HEK293T (cell line): ENCODE measurements around the gene DNAAF1.

Experiments used
- CTCF ChIA-PET: fragments of 350-600 bp; formaldehyde crosslinking; extraction: SDS; loops from one replicate; lab custom pipeline; 2021; ENCODE audit warnings: antibody characterized with exemption, inconsistent platforms; lab: Yijun Ruan, JAX
- POLR2A ChIA-PET: fragments of 350-600 bp; formaldehyde crosslinking; extraction: SDS; loops from one replicate; lab custom pipeline; 2020; ENCODE audit warnings: antibody characterized with exemption, inconsistent platforms; lab: Yijun Ruan, JAX
- DNase-seq: peaks from one replicate; pipeline ENCODE4 v3.0.0; 2012; ENCODE audit warnings: mixed read lengths; ENCODE audit errors: extremely low spot score
- ARNT ChIP-seq: fragments of 450-650 bp; IDR thresholded peaks from 2 replicates; pipeline ENCODE4 v1.6.1; 2017; ENCODE audit warnings: mild to moderate bottlenecking
- BHLHE40 ChIP-seq: fragments of 450-650 bp; IDR thresholded peaks from 2 replicates; pipeline ENCODE4 v1.6.1; 2016; ENCODE audit warnings: mild to moderate bottlenecking, moderate library complexity, borderline replicate concordance
- CTBP1 ChIP-seq: fragments of 450-650 bp; IDR thresholded peaks from 2 replicates; pipeline ENCODE4 v1.6.1; 2016; ENCODE audit warnings: borderline replicate concordance
- ELF4 ChIP-seq: fragments of 450-650 bp; IDR thresholded peaks from 2 replicates; pipeline ENCODE4 v1.6.1; 2017; ENCODE audit warnings: antibody characterized with exemption
- FOXA1 ChIP-seq: fragments of 450-650 bp; IDR thresholded peaks from 2 replicates; pipeline ENCODE4 v1.6.1; 2016; ENCODE audit warnings: mild to moderate bottlenecking
- FOXK2 ChIP-seq: fragments of 450-650 bp; IDR thresholded peaks from 2 replicates; pipeline ENCODE4 v1.6.1; 2016; ENCODE audit warnings: mild to moderate bottlenecking
- FOXM1 ChIP-seq: fragments of 450-650 bp; IDR thresholded peaks from 2 replicates; pipeline ENCODE4 v1.6.1; 2017; ENCODE audit warnings: mild to moderate bottlenecking, borderline replicate concordance
- HDGF ChIP-seq: fragments of 450-650 bp; IDR thresholded peaks from 2 replicates; pipeline ENCODE4 v1.6.1; 2017; ENCODE audit warnings: antibody characterized with exemption, borderline replicate concordance
- L3MBTL2 ChIP-seq: fragments of 450-650 bp; conservative IDR thresholded peaks from 2 replicates; pipeline ENCODE4 v1.6.1; 2016; ENCODE audit warnings: mild to moderate bottlenecking
- LEF1 ChIP-seq: fragments of 450-650 bp; IDR thresholded peaks from 2 replicates; pipeline ENCODE4 v1.6.1; 2017; ENCODE audit warnings: mild to moderate bottlenecking, borderline replicate concordance
- NFRKB ChIP-seq: fragments of 450-650 bp; IDR thresholded peaks from 2 replicates; pipeline ENCODE4 v1.6.1; 2016; ENCODE audit warnings: mild to moderate bottlenecking, moderate library complexity
- SP1 ChIP-seq: fragments of 450-650 bp; IDR thresholded peaks from 2 replicates; pipeline ENCODE4 v1.6.1; 2017
- SUZ12 ChIP-seq: fragments of 450-650 bp; IDR thresholded peaks from 2 replicates; pipeline ENCODE4 v1.6.1; 2016; ENCODE audit warnings: mild to moderate bottlenecking
- TARDBP ChIP-seq: fragments of 450-650 bp; IDR thresholded peaks from 2 replicates; pipeline ENCODE4 v1.6.1; 2016
- ZNF384 ChIP-seq: fragments of 450-650 bp; IDR thresholded peaks from 2 replicates; pipeline ENCODE4 v1.6.1; 2016
- TF ChIP-seq, protein P1 (sequence below): fragments of 450-650 bp; IDR thresholded peaks from 2 replicates; pipeline ENCODE4 v1.6.1; 2016

Gene DNAAF1

GRCh38 chr16:84225126-84225525, 80.0 kb downstream of the DNAAF1 start:
- POLR2A ChIA-PET: no interaction called here
- no peak for DNase-seq
- CTCF ChIA-PET: no interaction called here
- TF ChIP-seq FOXA1 (no peak), FOXM1 (no peak), SP1 (no peak), ARNT (no peak), CTBP1 (no peak), ELF4 (no peak), SUZ12 (no peak), LEF1 (no peak), FOXK2 (no peak), BHLHE40 (no peak), TARDBP (no peak), NFRKB (no peak), HDGF (no peak), L3MBTL2 (no peak), ZNF384 (no peak)
- TF ChIP-seq, protein P1, sequence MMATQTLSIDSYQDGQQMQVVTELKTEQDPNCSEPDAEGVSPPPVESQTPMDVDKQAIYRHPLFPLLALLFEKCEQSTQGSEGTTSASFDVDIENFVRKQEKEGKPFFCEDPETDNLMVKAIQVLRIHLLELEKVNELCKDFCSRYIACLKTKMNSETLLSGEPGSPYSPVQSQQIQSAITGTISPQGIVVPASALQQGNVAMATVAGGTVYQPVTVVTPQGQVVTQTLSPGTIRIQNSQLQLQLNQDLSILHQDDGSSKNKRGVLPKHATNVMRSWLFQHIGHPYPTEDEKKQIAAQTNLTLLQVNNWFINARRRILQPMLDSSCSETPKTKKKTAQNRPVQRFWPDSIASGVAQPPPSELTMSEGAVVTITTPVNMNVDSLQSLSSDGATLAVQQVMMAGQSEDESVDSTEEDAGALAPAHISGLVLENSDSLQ: no peak

GRCh38 chr16:84225571-84225970, 80.5 kb downstream of the DNAAF1 start:
- no peak for DNase-seq
- ChIA-PET CTCF (no interaction called here), POLR2A (no interaction called here)
- TF ChIP-seq BHLHE40 (no peak), FOXA1 (no peak), NFRKB (no peak), HDGF (no peak), CTBP1 (no peak), FOXM1 (no peak), SP1 (no peak), FOXK2 (no peak), LEF1 (no peak), TARDBP (no peak), SUZ12 (no peak), L3MBTL2 (no peak), ELF4 (no peak), ARNT (no peak), ZNF384 (no peak)
- TF ChIP-seq, protein P1: no peak

- ChIA-PET POLR2A (no interaction called here), CTCF (no interaction called here)
Observed at GRCh38 chr16:84226026-84226425, 80.9 kb downstream of the DNAAF1 start.

More at GRCh38 chr16:84226026-84226425, 80.9 kb downstream of the DNAAF1 start:
- no peak for TF ChIP-seq L3MBTL2
- TF ChIP-seq SUZ12: no peak
- TF ChIP-seq FOXM1: no peak
- TF ChIP-seq SP1: no peak
- DNase-seq: no peak
